Kidney (tissue), 22 donors: Measurements from ENCODE around the gene CEP43. TPM values are rescaled to one million over a fixed set of nuclear protein-coding genes. Genes with fewer than 3 reads are reported as not detected.

Source experiments
- DNase-seq, 5 donors: peaks; one replicate each; pipeline ENCODE4 v3.0.0-alpha.2; 2013 to 2020
- FAIRE-seq: peaks from 2 replicates; lab custom pipeline; 2012; peaks lifted over from hg19 to GRCh38; lab: Jason Lieb, UNC
- H3K27ac ChIP-seq, 2 donors: one replicate each; pipeline ENCODE4 v1.7.0; 2013; ENCODE audit warnings: low read depth in 2 of 2, low read length in 2 of 2, inconsistent platforms in 1 of 2
- H3K27me3 ChIP-seq: one replicate; pipeline ENCODE4 v1.7.1; 2013; ENCODE audit warnings: low read length, inconsistent platforms; ENCODE audit not compliant: control insufficient read depth, insufficient read depth
- H3K36me3 ChIP-seq, 3 donors: one replicate each; pipeline versions ENCODE4 v1.7.0 to v1.7.1; 2013; ENCODE audit warnings: low read length in 3 of 3, control low read depth in 1 of 3, inconsistent platforms in 1 of 3; ENCODE audit not compliant: insufficient read depth in 3 of 3, control insufficient read depth in 2 of 3
- H3K4me1 ChIP-seq, 3 donors: one replicate each; pipeline versions ENCODE4 v1.7.0 to v1.7.1; 2013; ENCODE audit warnings: low read length in 3 of 3, inconsistent platforms in 1 of 3, low read depth in 1 of 3; ENCODE audit not compliant: control insufficient read depth in 2 of 3, insufficient read depth in 2 of 3
- H3K4me3 ChIP-seq, 3 donors: one replicate each; pipeline versions ENCODE4 v1.7.0 to v1.8.1; 2013; ENCODE audit warnings: low read length in 3 of 3, control low read depth in 1 of 3, inconsistent platforms in 1 of 3
- H3K9ac ChIP-seq, 3 donors: one replicate each; pipeline versions ENCODE4 v1.7.0 to v1.7.1; 2013; ENCODE audit warnings: low read length in 3 of 3, control low read depth in 1 of 3, inconsistent platforms in 1 of 3
- H3K9me3 ChIP-seq, 3 donors: one replicate each; pipeline versions ENCODE4 v1.7.0 to v1.7.1; 2013; ENCODE audit warnings: low read length in 3 of 3, control low read depth in 1 of 3, inconsistent platforms in 1 of 3; ENCODE audit not compliant: control insufficient read depth in 2 of 3, insufficient read depth in 1 of 3
- CTCF ChIP-seq: IDR thresholded peaks from 3 replicates; pipeline ENCODE4 v1.5.1; 2012; ENCODE audit warnings: mild to moderate bottlenecking, moderate library complexity, borderline replicate concordance; ENCODE audit not compliant: insufficient read depth; ENCODE audit errors: extremely low read depth
- intact Hi-C: fragments of 100-400 bp; cut with DNase I; formaldehyde crosslinking; loops from one replicate; pipeline ENCODE4 v1.11.1; 2022
- long read RNA-seq, 10 donors: library from polyadenylated mRNA in 1 of 10; unstranded in 1 of 10; transcript quantifications; one replicate each; pipeline ENCODE4 v2.0.0 and lab custom pipeline, GENCODE V29; 2021 to 2026
- polyA plus RNA-seq: library from polyadenylated mRNA; stranded (reverse); fragments of 350-450 nt; fragmentation: Illumina TruSeq; extraction: RNeasy Lipid Tissue Mini Kit (QIAGEN cat#74804); gene quantifications from one replicate; pipeline ENCODE4 v1.2.3, GENCODE V29; 2014; ENCODE audit warnings: low read depth, low replicate concordance; ENCODE audit not compliant: insufficient read depth
- total RNA-seq: library from RNA; stranded (reverse); fragmentation: NEBNext Ultra II Directional; extraction: Animal tissue kit (Norgen Biotek cat#: 25700); gene quantifications from one replicate; pipeline ENCODE4 v1.2.1, GENCODE V29; 2021
- donor health status: control.
- donor health status: control.
- donor health status: control.
- donor health status: control.
- donor health status: control.
- donor health status: DM: yes; HTN: yes; CAD: no.
- donor health status: Normal renal cell carcinoma (clear cell type).

The CEP43 gene, protein sequence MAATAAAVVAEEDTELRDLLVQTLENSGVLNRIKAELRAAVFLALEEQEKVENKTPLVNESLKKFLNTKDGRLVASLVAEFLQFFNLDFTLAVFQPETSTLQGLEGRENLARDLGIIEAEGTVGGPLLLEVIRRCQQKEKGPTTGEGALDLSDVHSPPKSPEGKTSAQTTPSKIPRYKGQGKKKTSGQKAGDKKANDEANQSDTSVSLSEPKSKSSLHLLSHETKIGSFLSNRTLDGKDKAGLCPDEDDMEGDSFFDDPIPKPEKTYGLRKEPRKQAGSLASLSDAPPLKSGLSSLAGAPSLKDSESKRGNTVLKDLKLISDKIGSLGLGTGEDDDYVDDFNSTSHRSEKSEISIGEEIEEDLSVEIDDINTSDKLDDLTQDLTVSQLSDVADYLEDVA
- total RNA-seq (17.9 TPM), polyA plus RNA-seq (17.8 TPM)
- long read RNA-seq, donor 1, full-length matches to known transcripts, result 4 of 4 reads
- long read RNA-seq, donor 1, partial matches to known transcripts, result 0 of 4 reads
- long read RNA-seq, donor 1, other reads (novel, unspliced or antisense), result 0 of 4 reads
- long read RNA-seq, donor 2, full-length matches to known transcripts, result 1 of 23 reads
- long read RNA-seq, donor 2, partial matches to known transcripts, result 22 of 23 reads
- long read RNA-seq, donor 2, other reads (novel, unspliced or antisense), result 0 of 23 reads
- long read RNA-seq, donor 3, partial matches to known transcripts, result 0 of 2 reads
- long read RNA-seq, donor 3, other reads (novel, unspliced or antisense), result 0 of 2 reads
- long read RNA-seq, donor 4, full-length matches to known transcripts, result 9 of 9 reads
- long read RNA-seq, donor 4, partial matches to known transcripts, result 0 of 9 reads
- long read RNA-seq, donor 4, other reads (novel, unspliced or antisense), result 0 of 9 reads
- long read RNA-seq, donor 5, result 0 reads
- long read RNA-seq, donor 6, full-length matches to known transcripts, result 8 of 8 reads
- long read RNA-seq, donor 6, partial matches to known transcripts, result 0 of 8 reads
- long read RNA-seq, donor 6, other reads (novel, unspliced or antisense), result 0 of 8 reads
- long read RNA-seq, donor 7, full-length matches to known transcripts, result 9 of 14 reads
- long read RNA-seq, donor 7, partial matches to known transcripts, result 0 of 14 reads
- long read RNA-seq, donor 7, other reads (novel, unspliced or antisense), result 5 of 14 reads
- long read RNA-seq, donor 8, full-length matches to known transcripts, result 4 of 4 reads
- long read RNA-seq, donor 8, partial matches to known transcripts, result 0 of 4 reads
- long read RNA-seq, donor 8, other reads (novel, unspliced or antisense), result 0 of 4 reads
- long read RNA-seq, donor 9, full-length matches to known transcripts, result 4 of 4 reads
- long read RNA-seq, donor 9, partial matches to known transcripts, result 0 of 4 reads
- long read RNA-seq, donor 9, other reads (novel, unspliced or antisense), result 0 of 4 reads
- long read RNA-seq, donor 10, full-length matches to known transcripts, result 3 of 3 reads
- long read RNA-seq, donor 10, partial matches to known transcripts, result 0 of 3 reads
- long read RNA-seq, donor 10, other reads (novel, unspliced or antisense), result 0 of 3 reads

GRCh38 chr6:166999145-166999883 is at the start of gene CEP43:
TSS of gene CEP43 (plus strand) at chr6:166999397. CDS start at chr6:166999413, 16 bp downstream.
- Histone ChIP-seq H3K27me3 (no peaks in the 10 kb centered on the region), H3K9ac (peak within 1 kb of the TSS; percentile 11 to 74 (median 63)), H3K9me3 (no peaks in the 10 kb centered on the region), H3K27ac (peak within 1 kb of the TSS; percentile 61 to 66), H3K4me3 (peak within 1 kb of the TSS; percentile 81 to 85 (median 82)), H3K4me1 (peaks cover 2 to 14% (median 4%) of the 10 kb centered on the region in 3 donors), H3K36me3 (peaks cover 0 to 5% (median 0%) of the 10 kb centered on the region in 3 donors)
- TF ChIP-seq CTCF, result peak; percentile 17
- intact Hi-C loops, result no loop called here
- DNase-seq, result peak; percentile 97 to 99 (median 99)
- FAIRE-seq, result no peak

- no peak overlapping the region for H3K9ac ChIP-seq
Observed at GRCh38 chr6:166949528-166950442, 49.4 kb upstream of the CEP43 start.

More at GRCh38 chr6:166949528-166950442, 49.4 kb upstream of the CEP43 start:
- no peak for TF ChIP-seq CTCF
- no peak overlapping the region for H3K27ac ChIP-seq
- intact Hi-C loops, result no loop called here
- no peak overlapping the region for H3K4me3 ChIP-seq
- peaks cover 0 to 6% (median 0%) of the 10 kb centered on the region in 3 donors for H3K36me3 ChIP-seq
- H3K4me1 ChIP-seq, result peaks cover 0 to 3% (median 0%) of the 10 kb centered on the region in 3 donors
- FAIRE-seq, result no peak
- DNase-seq, result no peak
- no peaks in the 10 kb centered on the region for H3K9me3 ChIP-seq
- no peaks in the 10 kb centered on the region for H3K27me3 ChIP-seq
